GM03348 (cell line): ENCODE data around the gene EGR4.
A peak's percentile ranks its signal among the peaks of the same experiment; 100 is the strongest.

Experiments
- DNase-seq: peaks from one replicate; pipeline ENCODE4 v3.0.0; 2012; ENCODE audit warnings: low spot score

Gene EGR4

DNA sequence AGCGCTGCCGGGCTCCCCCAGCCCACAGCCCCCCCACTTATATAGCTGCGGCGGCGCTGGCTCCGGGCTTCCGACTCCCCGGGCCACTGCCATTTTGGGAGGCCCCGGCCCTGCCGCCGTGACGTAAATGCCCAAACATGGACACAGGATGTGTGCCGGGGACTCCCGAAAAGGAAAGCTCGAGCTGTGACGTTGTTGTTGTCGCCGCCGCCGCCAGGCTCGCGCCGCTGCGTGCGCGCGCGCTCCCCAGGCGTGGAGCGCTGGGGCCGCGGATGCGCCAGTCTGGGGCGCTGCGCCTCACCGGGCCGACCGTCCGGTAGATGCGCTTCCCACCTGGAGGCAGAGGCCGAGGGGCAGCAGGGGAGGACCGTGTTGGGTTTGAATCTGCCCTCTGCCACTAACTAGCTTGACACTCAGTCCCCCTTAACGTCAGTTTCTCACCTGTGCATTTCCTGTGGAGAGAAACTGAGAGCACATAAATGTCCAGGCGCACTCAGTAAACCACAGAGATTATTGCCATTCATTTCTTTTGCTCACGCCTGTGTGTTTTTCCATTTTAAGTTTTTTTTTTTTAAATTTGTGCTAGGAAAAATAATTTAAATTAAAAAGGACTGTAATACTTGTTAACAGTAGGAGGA, at the start of gene EGR4:
Gene EGR4 (minus strand): TSS at position 15 of the 638 bp plus-strand sequence. CDS start 231 bp downstream, outside the sequence.
- peak; percentile 84 for DNase-seq

DNA sequence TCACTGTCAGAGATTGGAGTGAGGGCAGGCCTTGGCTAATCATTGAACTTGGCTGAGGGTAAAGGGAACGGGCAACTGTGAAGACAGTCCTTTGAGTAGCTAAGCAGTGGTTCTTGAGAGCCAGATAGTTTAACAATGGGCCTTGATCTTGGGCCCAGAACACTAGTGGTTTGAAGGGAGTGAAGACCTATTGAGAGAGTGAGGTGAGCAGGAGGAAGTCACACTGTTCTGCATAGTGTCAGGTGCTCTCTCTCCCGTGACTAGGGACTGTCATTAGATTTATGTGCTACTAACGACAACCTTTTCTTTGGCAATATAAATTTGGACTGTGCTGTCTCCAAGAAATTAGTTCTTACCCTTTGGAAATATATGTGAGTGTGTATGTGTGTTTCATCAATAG, 47.7 kb upstream of the EGR4 start:
- DNase-seq: no peak

DNA sequence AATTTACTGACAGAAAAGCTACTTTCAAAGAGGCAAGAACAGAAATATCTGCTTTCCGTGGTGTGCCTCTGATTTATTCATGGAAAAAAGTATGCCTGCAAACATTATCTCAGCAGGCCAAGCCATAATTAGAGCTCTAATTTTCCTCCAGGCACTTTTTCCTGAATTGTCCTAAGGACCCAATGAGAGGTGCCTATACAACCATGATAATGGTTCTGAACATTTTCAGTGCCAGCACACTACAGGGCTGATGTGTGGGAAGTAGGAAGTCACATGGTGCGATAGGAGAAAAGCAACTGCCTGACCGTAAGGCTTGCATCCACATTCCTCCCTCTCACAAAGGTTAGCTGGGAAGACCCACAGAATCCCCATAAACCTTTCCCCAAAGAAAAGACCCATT, 45.9 kb upstream of the EGR4 start:
- DNase-seq: no peak

DNA sequence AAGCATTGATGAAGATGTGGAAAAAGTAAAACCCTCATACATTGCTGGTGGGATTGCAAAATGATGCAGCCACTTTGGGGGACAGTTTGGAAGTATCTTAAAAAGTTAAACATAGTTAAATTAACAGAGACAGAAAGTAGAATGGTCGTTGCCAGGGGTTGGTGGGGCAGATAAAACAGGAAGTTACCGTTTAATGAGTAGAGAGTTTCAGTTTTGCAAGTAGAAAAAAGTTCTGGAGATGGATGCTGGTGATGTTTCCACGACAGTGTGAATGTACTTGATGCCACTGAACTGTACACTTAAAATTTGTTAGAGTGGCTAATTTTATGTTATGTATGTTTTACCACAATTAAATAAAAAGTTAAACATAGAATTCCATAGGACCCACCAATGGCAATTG, 44.5 kb upstream of the EGR4 start:
- no peak for DNase-seq

DNA sequence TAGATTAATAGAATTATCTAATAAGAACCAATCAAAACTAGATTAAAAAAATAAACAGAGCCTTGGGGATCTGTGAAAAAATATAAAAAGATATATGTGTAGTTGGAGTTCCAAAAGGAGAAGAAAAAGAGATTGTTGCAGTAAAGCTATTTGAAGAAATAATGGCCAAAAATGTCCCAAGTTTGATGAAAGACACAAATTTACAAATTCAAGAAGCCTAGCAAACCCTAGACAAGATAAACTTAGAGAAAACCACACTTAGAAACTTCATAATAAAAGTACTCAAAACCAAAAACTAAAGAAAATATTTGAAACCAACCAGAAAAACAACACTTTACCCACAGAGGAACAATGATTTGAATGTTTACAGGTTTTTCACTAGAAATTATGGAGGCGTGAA, 41.3 kb upstream of the EGR4 start:
- DNase-seq: no peak

DNA sequence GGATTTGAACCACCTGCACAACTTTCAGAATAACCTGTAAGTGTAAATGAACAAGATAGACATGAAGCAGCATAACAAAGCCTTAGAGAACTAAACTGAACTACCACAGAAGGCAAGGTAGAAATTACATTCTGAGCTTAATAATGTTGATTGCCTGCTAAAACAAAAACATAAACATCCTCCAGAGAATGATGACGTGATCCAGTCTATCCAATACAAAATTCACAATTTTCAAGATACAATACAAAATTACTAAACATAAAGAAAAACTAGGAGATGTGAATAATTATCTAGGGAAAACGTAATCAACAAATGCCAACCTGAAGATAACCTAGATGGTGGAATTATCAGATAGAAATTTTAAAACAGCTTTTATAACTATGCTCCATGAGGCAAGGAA, 40.7 kb upstream of the EGR4 start:
- no peak for DNase-seq

DNA sequence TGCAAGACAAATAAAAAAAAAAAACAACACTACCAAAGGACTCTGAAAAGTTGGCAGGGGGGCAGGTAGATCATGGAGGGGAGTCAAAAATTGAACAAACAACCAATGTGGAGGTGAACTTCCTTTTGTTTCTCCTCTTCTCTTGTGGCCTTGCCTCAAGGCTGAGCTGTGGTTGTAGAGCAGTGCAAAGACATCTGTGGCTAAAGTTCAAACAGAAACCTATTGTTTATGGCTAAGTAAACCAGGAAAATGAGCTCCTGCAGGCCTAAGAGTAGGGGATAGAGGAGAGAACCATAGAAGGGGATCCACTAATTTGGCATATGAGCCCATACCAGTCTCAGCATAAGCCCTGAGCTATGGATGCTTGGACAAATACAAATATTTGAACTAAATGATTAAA, 40.2 kb upstream of the EGR4 start:
- DNase-seq: no peak

DNA sequence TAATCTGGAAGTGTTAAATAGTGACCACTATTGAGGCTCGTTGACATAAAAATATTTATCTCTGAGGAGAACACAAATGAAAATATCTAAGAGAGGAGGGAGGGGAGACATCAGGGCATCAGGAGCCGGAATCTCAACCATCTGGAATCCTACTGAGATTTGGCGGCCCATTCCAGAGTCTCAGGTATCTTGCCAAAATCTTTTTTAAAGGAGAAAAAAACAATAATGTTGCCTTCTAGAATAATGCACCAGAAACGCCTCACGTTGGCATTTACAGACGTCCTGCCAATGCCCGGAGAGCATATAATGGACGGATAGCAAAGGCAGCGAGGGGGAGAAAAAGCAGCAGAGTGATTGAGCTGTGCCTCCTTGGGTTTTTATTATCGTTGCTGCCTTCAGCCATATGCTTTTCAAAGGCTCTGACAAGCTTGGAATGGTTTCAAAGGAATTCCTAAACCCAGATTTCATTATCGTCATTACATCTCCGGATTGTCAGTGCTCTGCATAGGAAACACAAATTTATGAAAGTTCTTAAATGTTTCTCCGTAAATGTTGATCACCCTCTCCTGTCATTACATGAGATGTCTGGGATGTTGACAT, 30.9 kb upstream of the EGR4 start:
- no peak for DNase-seq

DNA sequence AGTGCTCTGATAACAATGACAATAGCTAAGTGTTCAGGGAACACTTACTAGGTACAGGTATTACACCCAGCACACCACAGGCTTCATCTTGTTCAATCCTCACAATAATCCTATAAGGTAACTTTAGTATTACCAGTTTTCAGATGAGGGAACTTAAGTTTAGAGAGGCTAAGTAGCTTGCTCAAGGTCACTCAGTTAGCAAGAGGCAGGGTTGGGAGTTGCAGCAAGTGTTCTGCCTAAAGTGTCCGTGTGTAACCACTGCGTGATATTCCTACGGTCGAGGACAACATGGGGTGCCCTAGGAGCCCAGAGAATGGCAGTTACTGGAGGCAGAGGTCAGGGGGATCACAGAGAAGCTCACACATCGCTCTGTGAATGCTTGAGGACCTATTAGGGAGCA, 30.2 kb upstream of the EGR4 start:
- no peak for DNase-seq

DNA sequence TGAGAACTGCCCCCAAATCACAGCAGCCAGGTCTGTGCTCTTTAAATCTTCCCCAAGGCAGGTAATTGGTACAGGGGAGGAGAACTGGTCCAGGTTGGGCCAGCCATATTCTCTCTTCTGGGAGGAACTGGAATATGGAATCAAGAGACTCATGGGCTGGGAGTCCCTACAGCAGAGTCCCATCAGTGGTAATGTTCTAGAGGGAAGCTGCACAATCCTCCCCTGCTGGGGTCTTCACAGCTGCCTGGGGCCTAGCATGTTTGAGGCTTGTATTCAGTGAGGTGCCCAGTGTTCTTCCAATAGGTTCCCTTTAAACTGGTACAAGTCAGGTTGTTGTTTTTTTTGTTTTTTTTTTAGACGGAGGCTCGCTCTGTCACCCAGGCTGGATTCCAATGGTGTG, 21.1 kb upstream of the EGR4 start:
- DNase-seq: no peak

DNA sequence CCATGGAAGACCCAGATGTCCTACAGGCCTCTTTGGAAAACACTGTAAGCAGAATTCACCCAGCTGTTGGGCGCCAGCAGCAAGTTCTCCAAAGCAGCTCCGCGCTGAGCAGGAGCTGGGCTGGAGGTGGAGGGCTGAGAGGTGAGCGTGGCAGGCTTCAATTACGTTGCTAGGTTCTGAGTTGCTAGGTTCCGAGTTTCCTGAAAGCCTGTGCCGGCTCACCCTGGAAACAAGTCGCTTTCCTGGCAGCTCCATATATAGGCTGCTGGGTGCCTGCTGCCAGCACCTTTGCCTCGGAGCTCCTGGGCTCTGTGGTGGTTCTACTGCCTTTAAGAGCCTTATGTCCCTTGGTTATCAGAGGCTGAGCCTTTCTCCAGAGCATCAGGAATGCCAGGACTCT, 14.4 kb upstream of the EGR4 start:
- DNase-seq: no peak

DNA sequence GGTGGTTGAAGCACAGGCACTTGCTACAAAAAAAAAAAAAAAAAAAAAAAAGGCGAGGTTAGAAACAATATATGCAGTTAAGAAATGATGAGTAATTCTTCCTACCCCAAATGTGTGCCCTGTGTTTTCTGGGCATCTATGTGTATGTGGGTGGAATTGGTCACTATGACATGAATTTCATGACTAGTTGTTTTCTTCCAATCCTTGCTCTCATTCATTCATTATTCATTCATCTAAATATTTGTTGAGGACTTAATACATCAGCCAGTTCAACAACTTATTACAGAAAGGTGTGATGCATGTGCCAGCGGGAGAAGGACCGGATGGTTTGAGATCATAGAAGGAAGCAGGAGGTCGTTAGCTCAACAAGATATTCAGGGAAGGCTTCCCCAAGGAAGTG, 8.3 kb upstream of the EGR4 start:
- no peak for DNase-seq

DNA sequence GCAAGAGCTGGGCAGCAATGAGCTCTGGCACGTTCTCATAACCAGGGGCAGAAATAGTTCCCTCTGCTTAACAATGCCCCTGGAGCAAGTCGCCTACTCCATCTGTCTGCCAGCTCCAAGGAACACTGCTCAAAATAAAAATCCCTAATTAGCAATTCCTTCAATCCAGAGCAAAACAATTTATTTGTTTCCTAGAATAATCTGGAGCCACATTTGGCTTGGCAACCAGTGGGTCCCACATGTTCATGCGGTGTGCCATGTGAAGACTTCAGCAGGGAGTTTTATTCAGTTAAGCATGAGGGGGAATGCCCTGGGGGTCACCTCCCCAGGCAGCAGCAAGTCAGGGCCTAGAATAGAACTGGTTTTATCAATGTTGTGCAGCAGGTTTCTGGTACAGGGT, 7.6 kb upstream of the EGR4 start:
- no peak for DNase-seq

DNA sequence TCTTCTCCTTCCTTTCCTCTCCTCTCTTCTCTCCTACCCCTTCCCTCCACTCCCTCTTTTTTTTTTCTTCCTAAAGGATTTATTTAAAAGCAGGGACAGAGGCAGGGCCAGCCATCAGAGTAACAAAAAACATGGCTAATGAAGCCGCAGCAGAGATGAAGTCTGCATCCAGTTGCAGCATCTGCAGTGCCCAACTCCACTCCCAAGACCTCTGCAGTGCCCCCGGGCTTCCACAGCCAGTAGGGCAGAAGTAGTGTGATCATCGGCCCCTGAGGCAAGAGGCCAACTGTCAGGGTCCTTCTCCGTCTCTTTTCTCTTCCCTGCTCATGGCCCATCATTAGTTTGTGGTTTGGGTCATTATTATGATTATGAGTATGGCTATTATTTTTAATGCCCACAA, 4.2 kb upstream of the EGR4 start:
- DNase-seq: no peak

DNA sequence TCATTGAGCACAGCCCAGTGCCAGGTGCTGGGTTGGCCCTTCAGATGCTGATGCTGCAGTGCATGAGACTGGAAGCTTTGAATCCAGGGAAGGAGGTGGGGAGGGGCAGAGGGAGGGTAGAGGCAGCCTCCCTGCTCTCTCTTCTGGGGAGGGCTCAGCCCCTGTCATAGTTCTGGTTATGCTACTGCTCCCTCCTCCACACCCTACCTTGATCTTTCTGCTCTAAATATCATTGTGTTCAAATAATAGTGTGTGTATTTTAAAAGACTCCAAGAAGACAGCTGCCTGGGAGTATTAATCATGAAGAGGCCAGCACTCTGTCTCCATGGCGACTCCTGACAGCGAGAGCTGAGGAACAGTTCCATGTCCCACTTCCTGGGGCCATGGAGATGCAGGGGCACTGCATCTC, 3.8 kb upstream of the EGR4 start:
- DNase-seq: no peak

DNA sequence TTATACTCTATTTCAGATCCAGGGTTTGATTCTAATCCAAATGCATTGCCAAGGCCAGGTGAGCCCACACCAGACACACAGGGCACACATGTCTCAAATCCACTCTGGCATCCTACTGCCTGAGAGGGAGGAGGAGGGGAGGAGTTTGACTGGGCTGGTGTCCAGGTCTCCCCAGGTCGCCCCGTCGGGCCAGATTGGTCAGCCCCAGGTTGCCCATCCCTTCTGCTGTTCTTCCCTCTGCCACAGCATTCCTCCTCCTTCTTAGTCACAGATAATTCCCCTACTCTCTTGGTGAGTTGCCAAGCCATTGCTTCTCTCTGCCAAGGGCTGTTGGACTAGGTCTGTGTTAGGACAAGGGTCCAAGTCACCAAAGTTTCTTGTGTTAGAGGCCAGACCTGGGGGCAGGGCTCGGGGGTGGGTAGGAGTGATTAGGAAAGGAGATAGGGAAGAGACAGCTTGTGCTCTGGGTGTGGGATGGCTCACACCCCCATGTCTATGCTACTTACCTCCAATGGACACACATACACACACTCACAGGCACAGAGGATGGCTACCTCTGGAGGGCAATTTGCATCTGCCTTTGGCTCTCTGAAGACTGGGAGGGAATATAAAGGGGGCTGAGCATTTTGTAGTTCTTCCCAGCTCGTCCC, 2.5 kb upstream of the EGR4 start:
- DNase-seq: no peak

DNA sequence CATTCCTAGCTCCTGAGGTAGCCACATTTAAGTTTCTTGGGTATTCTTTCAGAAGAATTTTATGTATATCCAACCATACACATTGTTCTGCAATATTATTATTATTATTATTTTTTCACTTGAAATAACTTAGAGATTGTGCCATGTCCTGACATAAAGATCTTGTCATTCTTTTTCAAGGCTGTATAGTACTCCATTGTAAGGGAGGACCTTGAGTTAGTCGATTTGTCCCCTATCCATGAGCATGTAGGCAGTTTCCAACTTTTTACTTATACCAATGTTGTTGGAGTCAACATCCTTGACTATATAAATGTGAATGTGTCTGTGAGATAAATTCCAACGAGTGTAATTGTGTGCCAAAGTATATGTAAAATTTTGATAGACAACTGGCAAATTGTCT, 891 bp upstream of the EGR4 start:
- DNase-seq: no peak

DNA sequence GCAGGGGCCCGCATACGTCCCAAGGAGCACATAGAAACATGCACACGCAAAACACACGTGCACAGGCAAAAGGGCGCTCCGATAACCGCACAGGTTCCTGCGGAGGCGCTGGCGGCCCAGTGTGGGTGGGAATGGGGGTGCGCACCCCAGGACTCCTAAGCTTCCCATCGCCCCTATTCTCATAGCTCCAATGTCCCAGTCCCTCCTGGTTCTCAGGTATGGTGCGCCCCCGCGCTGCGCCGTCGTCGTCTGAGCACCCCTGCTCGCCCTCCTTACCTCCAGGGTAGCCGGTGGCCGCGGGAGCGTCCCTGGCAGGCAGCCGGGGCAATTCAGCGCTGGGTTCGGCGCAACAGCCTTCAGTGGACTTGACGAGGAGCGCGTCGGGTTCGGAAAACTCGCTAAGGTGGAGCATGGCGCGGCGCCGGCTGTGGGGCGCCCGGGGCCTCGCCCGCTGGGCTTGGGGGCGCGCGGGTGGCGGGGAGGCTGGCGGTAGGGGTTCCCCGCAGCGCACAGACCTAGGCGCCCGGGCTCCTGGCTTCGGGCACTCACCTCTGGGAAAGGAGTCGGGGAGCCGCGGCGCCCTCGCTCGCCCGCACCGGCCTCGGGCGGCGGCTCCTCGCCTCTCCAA, 328 bp downstream of the EGR4 start:
- no peak for DNase-seq

DNA sequence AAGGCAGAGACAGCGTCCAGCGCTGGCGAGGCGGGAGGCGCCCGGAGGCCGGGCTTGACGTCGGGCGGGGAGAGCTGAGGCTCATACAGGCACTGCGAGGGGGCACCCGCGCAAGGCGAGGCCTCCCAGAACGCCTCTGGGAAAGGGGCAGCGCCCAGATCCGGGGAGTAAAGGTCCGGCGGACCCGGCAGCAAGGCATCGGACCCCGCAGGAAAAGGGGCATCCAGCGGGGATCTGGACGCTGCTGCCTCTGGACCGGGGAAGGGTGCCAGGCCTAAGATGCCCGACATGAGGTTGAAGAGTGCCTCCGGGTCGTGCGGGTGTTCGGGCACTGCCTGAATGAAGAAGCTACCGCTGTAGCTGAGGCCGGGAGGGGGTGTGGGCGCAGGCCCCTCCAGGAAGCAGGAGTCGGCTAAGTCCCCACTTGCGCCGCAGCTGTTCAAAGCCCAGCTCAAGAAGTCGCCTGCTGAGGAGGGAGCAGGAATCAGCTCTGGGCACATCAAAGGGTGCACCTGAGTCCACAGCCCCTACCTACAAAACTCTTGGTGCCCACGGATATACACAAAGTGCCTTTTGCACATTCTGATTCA, 937 bp downstream of the EGR4 start:
- no peak for DNase-seq

DNA sequence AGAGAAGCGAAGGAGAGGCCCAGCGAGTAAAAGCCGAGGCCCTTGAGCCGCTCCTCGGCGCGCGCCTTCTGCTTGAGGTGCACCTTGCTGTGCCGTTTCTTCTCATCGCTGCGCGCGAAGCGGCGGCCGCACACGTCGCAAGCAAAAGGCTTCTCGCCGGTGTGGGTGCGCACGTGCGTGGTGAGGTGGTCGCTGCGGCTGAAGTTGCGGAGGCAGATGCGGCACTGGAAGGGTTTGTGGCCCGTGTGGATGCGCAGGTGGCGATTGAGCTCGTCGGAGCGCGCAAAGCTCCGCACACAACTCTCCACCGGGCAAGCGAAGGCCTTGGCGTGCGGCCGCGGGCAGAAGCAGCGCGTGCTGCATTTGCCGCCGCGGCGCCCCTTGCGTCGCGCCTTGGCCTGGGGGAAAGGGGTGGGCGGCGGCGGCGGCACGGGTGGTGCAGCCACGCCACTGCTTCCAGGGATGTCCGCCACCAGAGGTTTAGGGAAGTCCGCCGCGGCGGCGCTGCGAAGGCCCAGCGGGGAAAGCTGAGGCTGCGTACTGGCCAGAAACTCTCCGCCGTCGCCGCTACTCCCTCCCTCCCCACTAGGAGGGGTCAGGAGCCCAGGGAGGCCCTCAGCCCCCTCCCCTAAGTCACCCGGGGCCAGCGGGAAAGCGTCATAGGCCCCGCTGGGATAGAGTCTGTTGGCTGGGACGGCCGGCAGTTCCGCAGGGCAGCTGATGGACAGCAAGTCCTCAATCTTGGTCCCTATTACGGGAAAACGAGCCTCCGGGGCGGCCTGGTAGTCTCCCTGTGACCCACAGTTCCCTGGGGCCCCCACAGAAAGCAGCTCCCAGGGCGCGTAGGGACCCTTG, 1.7 kb downstream of the EGR4 start:
- DNase-seq: no peak

DNA sequence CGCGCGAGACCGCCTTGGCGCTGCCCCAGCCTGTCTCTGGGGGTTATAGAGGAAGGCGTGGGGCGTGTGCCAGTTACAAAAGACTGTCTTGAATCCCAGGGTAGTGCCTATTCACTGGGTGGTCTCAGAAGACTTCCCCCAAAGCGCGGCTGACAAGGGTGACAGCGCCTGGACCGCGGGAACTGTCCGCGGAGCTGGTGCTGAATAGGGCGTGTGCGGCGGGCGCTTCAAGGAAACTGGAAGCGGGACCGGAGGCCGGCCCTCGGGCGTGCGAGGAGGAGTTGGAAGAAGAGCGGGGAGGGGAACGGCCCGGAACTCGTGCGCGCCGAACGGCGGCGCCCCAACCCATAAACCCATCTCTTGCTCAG, 2.3 kb downstream of the EGR4 start:
- DNase-seq: peak; percentile 85
